Stimulated activated CD8-positive, alpha-beta memory T cell treated with anti-CD3 and anti-CD28 coated beads, Interleukin-15, amount 100 ng/mL, for 1 hour (primary cell): ENCODE results near the gene UCK1.

Experiments
- DNase-seq: peaks from one replicate; pipeline ENCODE4 v3.0.0-alpha.2; 2020; ENCODE audit warnings: low read depth

UCK1 gene

DNA sequence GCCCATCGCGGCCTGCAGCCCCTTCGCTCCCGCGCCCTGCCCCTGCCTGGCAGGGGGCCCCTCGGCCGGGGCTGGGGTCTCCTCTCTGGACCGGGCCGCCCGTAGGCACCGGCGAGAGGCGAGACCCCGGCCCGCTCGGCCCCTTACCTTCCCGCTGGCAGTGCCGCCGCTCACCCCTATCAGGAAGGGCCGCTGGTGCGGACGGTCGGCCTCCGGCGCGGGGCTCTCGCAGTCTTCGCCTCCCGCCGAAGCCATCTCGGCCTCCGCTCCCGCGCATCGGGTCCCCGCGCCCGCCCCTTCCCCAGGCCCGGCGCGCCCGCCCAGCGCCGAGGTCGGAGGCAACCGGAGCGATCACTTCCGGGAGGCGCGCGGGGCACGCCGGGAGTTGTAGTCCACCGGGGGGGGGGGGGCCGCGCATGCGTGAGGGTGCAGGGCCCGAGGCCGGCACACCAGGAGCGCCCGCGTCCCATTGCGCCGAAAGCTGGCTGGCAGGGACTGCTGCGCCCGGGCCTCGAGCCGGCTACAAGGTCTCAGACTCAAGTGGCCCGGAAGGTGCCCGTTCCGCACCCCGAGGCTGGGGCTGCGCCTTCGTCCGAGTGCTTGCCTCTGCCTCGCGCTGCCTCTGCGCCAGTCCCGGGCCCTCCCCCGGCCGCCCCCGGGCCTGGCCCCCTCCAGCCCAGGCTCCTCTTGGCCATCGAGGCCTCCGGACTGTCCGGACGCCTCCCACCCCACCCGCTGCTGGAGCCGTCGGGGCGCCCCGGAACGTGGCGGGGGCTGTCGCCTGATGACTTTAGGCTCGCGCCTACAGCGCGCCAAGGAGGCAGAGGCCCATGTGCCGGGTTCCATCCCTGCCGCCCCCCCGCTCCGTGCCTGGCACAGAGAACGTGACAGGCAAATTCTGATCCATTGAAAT, at the start of gene UCK1:
Gene UCK1 (minus strand): TSS at position 344 of the 913 bp plus-strand sequence. CDS start 89 bp downstream, at position 255.
- peak; percentile 42 for DNase-seq

DNA sequence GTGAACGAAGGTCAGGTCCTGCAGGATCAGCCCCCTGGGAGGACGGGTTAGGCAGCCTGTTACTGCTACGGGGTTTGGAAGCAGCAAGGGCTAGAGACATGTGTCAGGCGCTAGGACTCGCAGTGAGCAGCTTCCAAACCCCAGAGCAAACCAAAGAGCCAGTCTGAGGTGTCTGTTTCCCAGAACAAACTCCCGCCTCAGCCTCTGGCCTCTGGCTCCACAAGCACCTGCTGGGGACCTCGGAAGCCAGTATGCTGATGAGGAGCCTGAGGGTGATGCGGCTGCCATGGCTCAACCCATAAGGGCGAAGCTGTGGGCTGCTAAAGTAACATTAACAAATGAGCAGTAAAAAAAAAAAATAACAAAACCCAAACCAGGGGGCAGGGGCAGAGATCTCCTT, 49.3 kb upstream of the UCK1 start:
- DNase-seq: no peak

DNA sequence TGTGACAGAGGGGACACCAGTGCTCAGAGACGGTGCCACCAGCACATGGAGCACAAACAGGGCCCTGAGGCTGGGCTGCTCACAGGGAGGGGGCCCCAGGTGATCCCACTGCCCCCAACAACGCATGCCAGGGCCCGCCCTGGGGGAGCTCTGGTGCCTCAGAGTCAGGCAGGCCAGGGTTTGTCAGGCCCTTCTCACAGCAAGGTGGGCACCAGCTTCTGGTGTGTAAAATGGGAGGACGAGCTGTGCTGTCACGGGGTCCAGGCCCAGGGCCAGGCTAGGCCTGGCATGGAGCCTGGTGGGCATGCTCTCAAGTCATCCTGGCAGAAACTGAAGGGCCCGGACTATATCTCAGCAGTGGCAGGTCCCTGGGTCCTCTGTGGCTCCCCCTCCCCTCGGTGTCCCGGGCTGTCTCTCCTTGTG, 48.7 kb upstream of the UCK1 start:
- no peak for DNase-seq

DNA sequence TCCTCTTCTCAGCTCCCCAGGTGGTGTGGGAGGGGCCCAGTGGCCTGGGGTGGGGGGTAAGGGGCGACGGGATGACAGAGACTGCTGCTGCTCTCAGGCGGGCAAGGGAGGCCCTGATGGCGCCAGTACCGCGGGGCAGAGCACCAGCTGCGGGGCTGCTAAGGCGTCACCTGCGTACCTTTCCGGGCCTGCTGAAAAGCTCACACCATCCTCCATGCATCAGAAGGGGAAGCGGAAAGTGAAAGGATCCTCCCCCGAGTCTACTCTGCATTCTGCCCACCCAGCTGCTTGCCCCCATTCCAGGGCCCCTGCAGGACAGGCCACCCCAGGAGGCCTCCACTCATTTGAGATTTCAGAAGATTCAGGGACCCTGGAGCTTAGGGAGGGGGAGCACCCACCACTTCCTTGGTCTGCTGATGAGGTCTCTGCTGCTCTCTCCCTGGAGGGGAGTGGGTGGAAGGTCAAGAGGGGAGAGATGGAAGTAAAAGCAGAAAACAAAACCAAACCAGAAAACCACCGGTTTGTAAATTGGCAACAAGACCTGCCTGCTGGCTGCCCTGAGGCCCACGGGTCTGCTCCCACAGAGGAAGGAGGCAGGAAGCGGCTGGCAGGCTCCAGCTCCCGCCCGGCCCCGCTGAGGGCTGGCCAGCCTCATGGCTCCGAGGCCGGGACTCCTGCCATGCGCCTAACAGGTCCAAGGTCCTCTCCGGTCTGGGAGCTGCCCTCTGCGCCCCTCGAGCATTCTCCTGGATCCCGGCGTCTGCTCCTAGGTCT, 47.9 kb upstream of the UCK1 start:
- no peak for DNase-seq

DNA sequence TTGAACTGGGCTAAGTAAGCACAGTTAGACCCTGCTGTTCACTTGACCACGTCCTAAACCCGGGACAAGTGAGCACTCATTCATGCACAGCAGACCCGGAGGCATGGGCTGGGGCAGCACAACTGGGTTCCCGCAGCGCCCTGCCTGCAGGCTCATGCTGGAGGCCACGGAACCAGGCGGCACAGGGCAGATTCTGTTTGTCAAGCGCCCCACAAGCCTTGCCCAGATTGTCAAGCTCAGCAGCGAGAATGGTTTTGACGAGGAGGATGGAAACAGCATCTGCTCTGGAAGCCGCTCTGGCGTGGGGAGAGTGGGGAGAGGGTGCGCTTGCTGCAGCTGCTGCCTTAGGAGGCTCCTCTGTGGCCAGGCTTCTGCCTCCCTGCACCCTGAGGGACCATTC, 47.0 kb upstream of the UCK1 start:
- DNase-seq: no peak

- no peak for DNase-seq
These were observed 46.2 kb upstream of the UCK1 start for GRCh38 chr9:131577005-131578000.

GRCh38 chr9:131575946-131576853, 45.1 kb upstream of the UCK1 start:
- DNase-seq: no peak

- DNase-seq: no peak
These were observed 43.9 kb upstream of the UCK1 start for GRCh38 chr9:131574730-131575640.

DNA sequence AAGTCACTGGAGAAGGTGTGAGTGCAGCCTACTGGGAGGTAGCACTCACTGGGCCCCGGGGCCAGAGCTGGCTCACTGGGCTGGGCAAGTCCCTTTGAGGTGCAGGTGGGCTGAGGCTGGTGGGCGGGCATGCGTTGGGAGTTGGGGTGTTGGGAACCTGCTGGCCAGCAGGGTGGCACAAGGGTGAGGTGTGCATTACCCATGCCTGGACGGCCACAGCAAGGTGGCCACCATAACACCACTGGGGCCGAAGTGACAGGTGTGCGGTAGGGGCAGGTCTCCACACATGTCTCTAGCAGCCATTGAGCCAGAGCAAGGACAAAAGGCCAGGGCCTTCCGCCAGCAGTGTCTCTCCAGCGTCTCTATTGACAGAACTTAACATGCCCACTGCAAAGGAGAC, 36.8 kb upstream of the UCK1 start:
- DNase-seq: no peak

DNA sequence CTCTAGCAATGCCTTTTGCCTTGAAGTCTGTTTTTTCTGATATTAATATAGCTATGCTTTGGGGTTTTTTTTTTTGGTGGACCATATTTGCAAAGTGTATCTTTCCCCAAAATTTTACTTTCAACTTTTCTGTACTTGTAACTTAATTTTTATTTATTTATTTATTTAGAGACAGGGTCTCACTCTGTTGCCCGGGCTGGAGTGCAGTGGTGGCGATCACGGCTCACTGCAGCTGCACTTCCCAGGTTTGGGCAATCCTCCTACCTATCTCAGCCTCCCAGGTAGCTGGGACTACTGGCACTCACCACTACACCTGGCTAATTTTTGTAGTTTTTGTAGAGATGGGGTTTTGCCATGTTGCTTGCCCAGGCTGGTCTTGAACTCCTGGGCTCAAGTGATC, 35.1 kb upstream of the UCK1 start:
- no peak for DNase-seq

DNA sequence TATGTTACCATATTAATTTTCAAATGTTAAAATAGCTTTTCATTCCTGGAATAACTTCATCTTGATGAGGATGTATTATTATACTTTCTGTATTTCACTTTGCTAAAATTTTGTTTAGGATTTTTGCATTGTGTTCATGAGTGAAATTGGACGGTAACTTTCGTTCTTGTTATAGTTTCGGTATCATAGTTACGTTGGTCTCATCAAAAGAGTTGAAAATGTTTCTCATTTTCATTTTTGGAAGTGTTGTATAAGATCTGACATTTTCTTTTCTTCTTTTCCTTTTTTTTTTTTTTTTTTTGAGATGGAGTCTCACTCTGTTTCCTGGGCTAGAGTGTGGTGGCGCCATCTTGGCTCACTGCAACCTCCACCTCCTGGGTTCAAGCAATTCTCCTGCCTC, 34.3 kb upstream of the UCK1 start:
- no peak for DNase-seq

DNA sequence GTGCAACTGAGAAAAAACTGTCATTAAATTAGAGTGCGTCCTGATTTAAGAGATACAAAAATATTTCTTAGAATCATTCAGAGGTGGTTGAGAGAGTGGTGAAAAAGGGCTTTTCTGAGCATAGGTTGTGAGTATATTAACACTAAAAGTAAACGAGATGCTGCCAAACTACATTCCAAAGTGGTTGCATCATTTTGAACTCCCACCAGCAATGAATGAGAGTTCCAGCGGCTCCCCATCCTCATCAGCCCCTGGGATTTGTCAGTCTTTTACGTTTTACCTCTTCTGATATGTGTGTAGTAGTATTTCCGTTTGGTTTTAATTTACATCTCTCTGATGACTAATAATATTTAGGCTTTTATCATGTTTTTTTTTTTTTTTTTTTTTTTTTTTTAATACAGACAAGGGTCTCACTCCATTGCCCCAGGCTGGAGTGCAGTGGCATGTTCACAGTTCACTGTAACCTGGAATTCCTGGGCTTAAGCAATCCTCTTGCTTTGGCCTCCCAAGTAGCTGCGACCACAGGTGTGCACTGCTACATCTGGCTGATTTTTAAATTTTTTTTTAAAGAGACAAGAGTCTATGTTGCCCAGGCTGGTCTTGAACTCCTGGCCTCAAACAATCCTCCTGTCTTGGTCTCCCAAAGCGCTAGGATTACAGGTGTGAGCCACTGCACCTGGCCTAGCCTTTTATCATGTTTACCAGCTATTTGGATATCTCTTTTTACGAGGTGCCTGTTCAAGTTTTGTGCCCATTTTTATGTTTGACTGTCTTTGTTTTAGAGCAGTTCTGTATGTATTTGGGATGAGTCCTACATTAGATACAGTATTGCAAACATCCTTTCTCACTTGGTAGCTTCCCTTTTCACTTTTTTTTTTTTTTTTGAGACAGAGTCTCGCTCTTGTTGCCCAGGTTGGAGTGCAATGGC, 31.2 kb upstream of the UCK1 start:
- DNase-seq: no peak

DNA sequence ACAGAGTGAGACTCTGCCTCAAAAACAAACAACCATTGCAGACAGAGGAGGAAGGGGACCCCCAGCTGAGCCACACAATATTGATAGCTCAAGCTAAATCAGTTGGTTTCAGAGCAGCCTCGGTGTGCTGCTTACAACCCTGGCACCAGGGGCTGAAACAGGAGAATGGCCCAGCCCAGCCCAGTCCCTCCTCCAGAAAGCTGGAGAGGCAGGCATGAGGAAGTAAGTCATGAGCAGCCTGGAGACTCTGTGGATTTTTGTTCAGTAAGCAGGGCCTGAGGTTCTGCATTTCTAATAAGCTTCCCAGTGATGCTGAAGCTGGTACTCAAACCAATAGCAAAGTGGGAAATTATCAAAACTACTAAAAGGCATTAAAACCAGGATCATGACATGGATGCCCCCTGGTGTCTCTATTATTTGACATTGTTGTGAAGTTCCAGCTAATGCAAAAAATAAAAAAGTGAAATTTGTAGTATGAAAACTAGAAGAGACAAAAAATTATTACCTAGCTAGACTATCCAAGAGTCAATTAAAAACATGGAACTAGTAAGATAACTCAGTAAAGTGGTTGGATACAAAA, 28.4 kb upstream of the UCK1 start:
- DNase-seq: no peak

DNA sequence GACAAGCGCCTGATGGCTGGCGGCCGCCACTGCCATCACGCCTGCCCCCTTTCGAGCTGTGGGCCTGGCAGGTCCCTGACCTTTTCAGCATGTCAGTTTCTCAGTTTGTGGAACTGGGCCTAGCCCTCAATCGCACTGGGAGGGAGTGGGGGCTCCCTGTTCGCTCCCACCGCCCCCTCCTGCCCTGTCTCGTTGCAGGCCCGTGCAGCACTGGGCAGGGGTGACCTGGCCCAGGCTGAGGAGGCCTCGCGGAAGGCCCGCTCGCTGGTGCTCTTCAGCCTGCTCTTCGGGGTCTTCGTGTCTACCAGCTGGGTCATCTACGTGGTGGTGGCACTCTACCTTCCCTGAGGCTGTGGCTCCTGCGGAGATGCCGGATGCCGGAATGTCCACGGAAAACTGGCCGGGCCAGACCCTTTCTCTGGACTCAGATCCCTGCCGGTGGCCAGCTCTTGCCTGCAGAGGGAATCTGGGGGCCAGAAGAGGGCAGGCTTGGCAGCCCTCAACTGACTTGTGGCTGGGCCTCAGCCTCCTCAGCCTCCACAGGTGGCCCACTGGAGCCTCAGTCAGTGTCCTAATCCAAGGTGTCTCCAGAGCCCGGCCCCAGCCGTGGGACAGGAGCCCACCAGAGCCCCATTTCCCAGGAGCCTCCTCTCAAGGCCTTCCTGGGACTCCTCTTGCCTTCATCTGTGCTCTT, 26.9 kb upstream of the UCK1 start:
- no peak for DNase-seq

GRCh38 chr9:131555841-131556673, 25.0 kb upstream of the UCK1 start:
- DNase-seq: no peak

- no peak for DNase-seq
These were observed 23.8 kb upstream of the UCK1 start for GRCh38 chr9:131554843-131555351.
